ENCODE results near the gene ETFB. TPM values are rescaled to one million over a fixed set of nuclear protein-coding genes. Genes with fewer than 3 reads are reported as not detected.

The ETFB gene
- total RNA-seq, 1 donor from 2014 or later: 194 TPM

DNA sequence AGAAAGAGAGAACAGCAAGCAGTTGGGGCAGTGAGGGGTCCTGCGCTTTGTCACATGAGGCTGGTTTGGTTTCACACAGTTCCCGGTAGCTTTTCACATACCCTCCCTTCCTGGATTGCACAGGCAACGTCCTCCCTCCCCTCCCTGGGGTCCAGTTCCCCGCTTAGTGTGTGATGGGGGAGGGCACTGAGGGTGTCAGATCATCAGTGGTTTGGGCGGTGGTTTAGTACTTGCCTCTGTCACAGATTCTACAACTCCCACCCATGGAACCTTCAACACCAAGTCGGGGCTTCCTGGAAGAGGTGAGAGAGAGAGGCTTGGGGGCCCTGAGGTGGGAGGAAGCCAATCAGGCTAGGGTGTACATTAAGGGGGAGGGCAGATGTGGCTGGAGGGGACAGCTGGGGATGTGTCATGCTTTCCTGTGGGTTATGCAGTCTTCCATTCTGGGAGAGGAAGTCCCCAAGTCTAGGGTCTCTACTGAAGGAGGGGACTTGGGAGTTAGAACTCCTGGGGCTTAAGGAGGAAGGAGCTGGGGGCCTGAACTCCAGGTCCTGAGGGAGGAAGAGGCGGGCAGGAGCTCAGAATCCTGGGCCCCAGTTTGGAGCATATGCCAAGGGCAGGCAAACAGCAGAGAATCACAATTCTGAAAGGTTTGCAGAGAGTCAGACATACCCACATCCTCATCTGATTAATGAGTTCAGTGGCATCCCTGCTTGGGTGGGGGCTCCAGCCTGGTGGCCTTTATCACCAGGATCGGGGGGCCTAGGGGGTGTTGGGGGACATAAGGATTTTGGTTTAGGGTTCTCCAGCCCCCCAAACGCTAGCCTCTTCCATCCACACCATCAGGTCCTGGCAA is 6.7 kb upstream of the ETFB start, which contains the start of gene NKG7:
NKG7 (minus strand) TSS at position 6 of the 856 bp plus-strand sequence. CDS start 119 bp downstream, outside the sequence.
- DNase-seq (ENCODE audit: low spot score): no peak

DNA sequence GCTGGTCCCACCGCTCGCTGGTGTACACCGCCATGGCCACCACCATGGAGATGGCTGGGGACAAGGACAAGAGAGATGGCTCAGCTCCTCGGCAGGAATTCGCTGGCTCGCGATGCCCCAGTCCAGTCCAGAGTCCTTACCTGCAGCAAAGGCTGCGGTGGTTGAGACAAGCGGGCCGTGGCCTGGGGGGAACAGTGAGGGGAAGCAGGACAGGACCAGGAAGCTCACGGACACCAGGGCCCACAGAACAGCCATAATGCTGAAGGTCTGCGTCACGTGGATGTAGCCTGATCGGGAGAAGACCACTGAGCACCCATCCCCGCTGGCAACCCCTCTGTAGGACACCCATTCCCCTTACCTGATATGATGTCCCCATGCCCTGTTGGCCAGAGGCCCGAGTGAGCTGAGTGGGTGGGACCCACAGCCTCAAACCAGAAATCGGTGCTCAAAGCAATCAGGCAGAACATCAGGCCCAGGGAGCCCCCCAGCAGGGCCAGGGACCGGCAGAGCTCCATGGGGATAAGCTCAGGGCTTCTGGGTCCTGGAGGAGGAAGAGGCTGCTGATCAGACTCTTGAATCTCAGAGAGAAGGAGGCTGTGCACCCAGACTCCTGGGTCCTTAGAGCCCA is 5.9 kb upstream of the ETFB start:
- no peak for DNase-seq (ENCODE audit: low spot score)

DNA sequence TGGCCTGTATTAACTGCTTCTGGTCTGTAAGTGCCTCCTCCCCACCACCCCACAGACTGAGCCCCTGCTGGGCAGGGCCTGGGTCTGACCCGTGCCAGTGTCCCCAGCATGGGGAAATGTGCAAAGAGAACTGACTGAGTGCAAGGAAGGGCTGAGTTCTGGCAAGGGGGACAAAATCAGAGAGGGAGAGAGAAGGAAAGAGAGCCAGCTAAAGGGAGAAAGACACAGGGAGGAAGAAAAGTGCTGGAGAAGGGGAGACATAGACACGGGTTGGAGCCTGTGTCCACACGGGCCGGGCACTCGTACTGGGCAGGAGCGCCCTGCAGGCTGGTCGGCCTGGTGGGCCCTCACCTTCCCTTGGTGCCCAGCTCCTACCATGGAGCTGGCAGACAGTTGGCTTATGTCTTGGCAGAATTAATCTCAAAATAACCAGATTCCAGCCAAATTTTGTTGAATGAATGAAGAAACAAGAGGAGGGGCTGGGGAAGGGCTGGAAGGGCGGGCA is 5.0 kb upstream of the ETFB start:
- DNase-seq (ENCODE audit: low spot score): no peak

DNA sequence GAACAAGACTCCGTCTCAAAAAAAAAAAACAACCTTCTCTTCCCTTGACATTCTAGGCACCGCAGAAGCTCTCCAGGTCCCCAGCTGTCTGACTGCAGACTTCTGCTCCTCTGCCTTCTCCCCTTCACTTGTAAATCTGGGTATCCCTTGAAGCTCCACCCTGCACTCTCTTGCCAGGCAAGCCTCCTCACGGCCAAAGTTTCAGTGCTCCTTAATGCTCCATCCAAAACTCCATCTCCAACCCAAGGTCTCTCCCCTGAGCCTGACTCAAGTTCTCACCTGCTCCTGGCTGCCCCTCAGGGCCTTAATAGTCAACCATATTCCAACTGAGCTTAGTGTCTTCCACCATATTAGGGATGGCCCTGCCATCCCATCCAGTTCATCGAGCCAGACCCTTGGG is 4.0 kb upstream of the ETFB start:
- no peak for DNase-seq (ENCODE audit: low spot score)

DNA sequence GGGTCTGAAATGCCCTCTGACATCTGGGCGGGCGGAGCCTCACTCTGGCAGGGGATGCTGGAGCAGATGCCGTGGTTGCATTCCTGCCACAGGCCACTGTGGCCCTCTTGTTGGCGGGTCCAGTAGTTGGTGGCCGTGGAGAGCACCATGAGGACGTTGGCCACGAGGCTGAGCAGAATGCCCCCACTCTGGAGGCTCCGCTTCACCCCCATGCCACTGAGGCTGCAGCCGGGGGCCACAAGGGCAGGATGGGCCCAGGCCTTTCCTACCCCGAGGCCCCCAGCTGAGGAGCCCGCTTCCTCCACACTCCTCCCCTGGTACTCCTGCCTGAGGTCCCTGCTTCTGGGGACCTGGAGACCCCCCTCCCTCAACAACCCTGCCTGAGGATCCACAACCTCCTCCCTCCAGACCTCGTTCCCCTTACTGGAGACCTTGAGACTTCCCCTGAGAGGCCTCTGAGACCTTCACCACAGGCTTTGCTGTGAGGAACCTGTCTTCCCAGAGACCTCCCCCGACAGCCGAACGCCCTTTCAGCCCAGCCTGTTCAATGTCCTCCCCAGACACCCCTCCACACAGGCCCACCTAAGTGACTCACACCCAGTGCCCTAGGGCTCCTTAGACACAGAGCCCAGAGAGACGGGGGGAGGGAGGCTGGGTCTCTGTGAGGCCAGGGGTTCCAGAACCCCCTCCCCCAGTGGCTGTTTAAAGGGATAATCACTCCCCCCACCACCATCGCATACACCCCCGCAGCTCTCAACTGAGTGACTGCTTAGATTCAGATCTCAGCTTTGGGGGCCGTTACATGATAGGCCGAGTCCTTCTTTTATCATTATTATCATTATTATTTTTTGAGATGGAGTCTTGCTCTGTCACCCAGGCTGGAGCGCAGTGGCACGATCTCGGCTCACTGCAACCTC is 2.4 kb upstream of the ETFB start, which contains the start of gene CLDND2:
CLDND2 (minus strand) TSS at position 638 of the 917 bp plus-strand sequence; CDS start at position 212, 426 bp downstream.
- no peak for DNase-seq (ENCODE audit: low spot score)

DNA sequence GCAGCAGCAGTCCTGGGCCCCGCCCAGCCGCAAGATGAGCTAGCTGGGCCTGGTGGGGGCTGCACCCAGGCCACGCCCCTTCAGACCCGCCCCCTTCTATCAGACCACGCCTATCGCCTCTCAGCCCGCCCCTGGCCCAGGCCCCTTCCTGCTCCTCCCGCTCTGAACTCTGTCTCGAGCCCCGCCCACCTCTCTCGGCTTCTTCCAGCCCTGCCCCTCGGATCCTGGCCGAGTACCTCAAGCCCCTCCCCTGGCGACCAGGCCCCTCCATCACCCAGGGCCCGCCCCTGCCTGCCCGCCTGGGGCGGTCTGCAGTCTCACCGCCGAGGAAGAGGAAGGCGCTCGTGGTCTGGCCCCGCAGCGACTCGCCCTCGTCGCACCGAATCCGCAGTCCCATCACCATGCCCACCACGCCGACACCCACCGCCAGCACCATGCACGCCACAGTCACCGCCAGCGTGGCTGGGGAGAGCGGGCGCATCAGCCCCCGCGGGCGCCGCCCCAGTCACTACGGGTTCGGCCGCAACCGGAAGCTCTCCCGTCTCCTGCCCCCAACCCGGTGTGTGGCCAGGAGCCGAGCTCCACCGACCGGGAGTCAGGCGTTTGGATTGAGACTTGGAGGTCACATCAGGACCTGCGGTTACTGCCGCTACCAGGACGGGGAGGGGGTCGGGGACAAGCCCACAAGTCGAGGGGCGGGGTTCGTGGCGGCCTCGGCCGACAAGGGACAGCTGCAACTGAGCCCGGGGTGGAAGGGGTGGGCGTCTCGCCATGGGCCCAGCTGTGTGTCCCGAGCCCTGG is 1.6 kb upstream of the ETFB start:
- peak; percentile 100 for DNase-seq (ENCODE audit: low spot score)

DNA sequence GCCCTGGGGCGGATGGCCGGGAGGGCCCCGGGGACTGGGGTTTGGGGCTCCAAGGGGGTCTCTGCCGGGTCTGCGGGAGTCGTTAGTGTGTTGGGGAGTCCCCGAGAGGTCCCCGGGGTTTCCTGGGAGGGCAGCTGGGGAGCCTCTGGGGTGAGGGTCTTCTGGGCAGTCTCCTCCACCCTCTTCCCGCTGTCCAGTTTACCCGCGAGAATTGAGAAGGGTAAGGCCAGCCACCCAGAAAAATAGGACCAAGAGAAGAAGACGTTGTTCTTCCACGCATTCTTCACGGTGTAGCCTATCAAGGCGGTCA is 1.0 kb upstream of the ETFB start:
- no peak for DNase-seq (ENCODE audit: low spot score)

DNA sequence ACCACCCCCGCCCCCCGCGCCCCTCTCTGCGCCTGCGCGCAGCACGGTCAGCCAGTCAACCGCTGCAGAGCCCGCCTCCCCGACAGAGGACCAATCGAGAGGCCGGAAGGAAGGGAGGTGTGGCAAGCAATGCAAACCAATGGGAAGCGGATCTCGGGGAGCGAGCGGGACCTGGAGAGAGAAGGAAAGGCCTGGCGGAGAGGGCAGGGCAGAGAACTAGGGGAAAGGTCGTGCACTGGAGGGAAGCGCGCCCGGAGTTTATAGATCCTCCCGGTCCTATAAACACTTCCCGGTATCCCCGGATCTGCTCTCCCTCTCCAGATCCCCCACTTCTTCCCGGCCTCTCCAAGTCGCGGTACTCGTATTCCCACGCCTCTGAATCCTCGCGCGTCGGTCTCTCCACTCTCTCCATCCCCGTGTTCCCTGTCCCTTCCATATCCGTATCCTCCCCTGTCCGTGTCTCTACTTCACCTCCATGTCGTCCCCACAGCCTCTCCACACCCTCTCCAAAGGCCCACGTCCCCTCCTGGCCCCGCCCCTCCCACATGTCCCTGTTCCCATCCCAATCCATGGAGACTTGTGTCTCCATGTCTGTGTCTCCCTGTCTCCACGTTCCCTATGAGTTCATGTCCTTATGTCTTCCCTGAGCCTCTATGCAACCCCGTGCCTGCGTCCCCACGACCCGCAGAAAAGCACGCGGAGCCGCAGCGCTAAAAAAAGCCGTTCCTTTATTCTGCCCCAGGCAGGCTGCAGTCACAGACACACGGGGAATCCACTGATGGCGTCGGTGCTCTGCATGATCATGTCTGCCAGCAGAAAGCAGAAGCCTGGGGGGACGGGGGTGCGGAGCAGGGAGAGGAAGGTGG is 434 bp upstream of the ETFB start:
- DNase-seq (ENCODE audit: low spot score): peak; percentile 98

DNA sequence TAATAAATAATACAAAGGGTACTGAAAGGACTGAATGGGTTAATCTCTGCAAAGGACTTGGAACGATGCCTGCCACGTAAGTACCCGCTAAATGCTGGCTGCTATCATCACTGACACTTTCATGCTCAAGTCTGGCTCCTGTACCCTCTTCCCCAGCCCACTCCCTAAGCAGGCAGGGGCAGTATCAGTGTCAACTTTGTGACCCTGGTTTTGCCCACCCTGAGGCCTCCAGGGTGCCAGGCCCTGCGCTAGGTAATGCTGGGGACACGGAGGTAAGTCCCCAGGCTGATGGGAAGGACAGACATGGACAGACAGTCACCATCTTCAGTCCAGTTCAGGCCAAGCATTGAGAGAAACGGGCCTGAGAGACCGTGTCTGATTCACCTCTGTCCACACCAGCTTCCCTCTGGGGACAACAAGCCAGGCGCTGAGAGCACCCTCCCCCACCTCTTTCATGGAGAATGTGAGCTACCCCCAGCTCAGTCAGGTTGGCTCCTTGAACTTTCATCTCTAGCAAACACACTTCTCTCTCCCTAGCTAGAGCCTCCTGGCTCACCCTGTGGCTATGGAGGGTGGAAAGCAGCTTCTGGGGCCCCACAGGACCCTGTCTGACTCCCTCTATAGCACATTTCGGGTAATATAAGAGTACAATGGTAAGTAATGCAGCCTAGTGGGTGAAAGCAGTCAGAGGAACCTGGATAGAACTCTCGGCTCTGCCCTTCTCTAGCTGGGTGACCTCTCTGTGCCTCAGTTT is 800 bp downstream of the ETFB start:
- no peak for DNase-seq (ENCODE audit: low spot score)

DNA sequence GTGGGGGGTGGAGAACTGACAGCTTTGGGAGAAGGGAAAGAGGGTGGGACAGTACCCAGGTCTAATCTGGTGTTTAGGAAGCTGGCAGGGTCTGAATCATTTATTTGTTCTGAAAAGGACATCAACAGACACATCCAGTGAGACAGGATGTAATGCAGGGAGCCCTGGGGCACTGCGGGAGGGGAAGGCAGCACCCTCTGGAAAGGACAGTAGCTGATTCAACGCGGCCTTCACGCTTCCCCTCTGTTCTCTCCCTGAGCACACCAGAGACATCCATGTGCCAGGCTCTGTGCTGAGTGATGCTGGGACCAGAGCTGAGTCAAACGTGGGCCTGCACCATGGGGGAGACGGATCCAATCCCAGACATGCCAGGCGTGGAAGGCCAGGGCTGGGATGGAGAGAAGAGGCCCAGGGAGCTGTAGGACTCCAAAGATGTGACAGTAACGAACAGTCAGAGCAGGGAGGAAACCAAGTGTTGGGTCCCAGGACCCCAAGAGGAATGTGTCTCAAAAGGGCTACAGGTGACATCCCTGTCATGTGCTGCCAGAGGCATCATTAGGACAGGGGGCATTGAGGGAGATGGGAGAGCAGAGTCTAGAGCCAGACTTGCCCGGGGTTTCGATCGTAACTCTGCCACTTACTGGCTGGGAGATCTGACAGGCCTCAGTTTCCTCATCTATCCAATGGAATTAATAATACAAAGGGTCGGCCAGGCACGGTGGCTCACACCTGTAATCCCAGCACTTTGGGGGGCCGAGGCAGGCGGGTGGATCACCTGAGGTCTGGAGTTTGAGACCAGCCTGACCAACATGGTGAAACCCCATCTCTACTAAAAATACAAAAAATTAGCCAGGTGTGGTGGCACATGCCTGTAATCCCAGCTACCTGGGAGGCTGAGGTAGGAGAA is 1.7 kb downstream of the ETFB start:
- DNase-seq (ENCODE audit: low spot score): no peak

DNA sequence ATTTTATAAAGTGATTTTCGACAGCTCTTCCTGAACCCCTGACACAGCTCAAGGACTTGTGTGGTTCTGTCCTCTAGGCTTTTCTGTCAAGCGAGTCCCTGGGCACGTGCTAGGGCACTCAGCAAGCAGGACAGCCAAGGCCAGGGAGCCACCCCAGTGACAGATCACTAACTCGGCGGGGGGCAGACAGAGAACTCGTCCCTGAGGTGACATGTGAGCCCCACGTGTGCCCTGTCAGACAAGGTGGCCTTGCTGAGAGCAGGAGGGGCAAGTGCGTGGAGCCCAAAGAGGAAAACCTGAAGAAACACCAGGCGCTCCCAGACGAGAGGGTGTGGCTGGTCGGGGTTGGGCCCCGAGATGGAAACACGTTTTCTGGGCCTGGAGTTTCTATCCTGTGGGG is 4.9 kb downstream of the ETFB start:
- no peak for DNase-seq (ENCODE audit: low spot score)

DNA sequence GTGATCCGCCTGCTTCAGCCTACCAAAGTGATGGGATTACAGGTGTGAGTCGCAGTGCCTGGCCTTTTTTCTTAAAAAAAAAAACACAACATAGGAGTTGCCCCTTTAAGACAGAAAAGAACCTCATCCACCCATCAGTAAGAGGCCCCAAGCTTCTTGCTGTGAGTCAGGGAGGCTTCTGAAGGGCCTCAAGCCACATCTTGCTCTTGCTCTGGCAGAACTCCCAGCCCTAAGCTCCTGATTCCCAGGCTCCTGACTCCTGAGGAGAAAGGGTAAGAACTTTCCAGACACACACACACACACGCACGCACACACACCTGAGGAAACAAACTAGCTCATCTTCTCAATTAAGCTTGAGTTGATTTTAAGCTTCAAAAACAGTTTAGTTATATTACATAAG is 6.9 kb downstream of the ETFB start:
- no peak for DNase-seq (ENCODE audit: low spot score)

DNA sequence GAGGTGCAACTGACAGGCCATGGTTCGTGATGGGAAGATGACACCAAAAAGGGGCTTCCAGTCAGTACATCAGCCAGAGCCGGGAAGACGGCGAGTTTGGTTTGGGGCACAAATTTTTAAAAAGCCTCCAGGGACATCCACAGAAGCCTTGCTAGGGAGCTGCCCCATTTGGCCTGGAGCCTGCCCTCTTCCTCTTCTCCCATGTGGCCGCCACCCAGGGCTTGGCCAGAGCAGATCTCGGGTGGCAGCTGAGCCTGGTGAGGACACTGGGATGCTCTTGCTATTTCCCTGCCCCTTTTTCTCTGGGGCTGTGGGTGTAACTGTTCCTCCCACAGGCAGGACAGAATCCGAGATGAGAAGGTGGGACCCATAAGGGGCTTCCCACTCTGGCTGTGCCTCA is 8.2 kb downstream of the ETFB start:
- no peak for DNase-seq (ENCODE audit: low spot score)

DNA sequence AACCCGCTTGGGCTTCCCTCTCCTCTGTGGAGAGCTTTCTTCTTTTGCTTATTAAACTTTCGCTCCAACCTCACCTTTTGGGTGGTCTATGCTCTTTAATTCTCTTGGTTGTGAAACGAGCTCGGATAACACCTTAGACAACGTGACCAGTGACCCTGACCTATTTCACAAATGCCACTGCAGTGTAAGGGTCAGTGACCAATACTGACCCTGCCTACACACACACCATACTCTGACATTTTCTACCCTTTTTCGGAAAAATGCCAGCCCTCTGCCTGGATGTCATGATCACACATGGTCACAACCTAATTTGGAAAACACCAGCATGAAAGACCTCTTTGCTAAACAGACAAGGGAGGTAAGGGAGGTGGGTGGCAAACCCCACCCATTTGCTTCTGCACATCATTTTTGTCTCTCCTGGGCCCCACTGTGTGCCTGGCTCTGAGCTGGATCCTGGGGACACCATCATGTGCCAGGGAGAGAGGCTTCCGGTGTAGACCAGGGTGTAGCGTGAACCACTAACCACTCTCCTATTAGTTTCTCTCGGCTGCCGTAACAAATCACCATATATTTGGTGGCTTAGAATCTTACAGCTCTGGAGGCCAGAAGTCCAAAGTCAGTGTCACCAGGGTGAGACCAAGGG is 9.9 kb downstream of the ETFB start:
- no peak for DNase-seq (ENCODE audit: low spot score)

DNA sequence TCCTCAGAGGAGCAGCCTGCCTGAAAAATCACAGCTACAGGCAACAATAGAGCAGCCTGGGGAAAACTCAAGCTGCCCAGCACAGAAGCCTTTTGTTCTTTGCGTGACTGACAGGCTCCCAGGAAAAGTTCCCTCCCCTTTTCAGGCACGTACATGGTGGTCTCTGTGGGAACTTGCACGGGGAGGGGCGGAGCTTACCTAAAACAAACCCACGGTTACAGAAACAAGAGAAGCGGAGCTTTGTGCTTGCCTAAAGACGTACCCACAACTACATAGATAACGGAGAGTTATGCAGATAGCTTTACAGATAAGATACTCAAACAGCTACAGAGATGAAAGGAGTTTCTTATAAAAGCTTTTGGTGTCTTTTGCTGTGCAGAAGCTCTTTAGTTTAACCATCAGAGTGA is 11.4 kb downstream of the ETFB start:
- no peak for DNase-seq (ENCODE audit: low spot score)

DNA sequence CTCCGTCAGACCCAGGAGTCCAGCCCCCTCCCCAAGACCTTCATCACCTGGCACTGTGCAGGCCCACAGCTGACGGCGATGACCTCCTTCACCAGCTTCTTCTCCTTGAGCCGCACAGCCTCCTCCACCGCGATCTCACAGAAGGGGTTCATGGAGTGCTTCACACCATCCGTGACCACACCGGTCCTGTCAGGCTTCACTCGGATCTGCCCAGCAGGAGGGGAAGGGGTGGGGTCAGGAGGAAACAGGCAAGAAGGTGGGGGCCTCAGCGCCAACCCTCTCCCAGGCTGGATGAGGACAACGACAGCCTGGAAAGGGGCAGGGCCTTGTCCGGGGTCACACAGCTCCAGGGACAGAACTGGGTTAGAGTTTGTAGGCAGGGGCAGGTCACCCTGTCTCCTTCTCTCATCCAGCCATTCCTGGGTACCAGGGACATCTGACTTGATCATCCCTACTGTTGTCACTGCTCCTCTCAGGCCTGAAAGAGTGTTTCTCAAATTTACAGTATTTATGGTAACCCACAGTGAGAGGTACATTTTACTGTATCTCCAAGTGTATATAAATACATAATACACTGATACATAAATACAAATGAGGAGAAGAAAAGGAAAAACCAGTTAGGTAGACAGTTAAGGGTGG is 12.0 kb downstream of the ETFB start:
- DNase-seq (ENCODE audit: low spot score): no peak

Data from mesenteric fat pad (tissue), 1 donor.